HepG2 (cell line): Measurements from ENCODE around the gene ACTR6. TPM values are rescaled to one million over a fixed set of nuclear protein-coding genes. Genes with fewer than 3 reads are reported as not detected.

Experiments used
- ATAC-seq: fragments of 200-7000 bp; cut with Tn5 transposase; 3 replicates; pipeline ENCODE4 v1.9.1; 2020; ENCODE audit warnings: mild to moderate bottlenecking, moderate library complexity
- BruUV-seq: library from RNA; stranded (reverse); fragments of 400-500 nt; replicated peaks from 2 replicates; lab custom pipeline; 2021; lab: Mats Ljungman, UMichigan
- CTCF ChIA-PET: fragments of 300-600 bp; formaldehyde crosslinking; extraction: SDS; loops from one replicate; lab custom pipeline; 2021; ENCODE audit warnings: low total read pairs, inconsistent platforms, low intra/inter-chr PET ratio; lab: Yijun Ruan, JAX
- POLR2A ChIA-PET: fragments of 350-600 bp; sonication (Branson Sonifier 250); formaldehyde crosslinking; loops from one replicate; lab custom pipeline; 2020; ENCODE audit warnings: antibody characterized with exemption, inconsistent platforms; lab: Yijun Ruan, JAX
- DNase-seq: peaks from one replicate; pipeline ENCODE4 v3.0.0-alpha.2; 2015; ENCODE audit warnings: low spot score
- FAIRE-seq: peaks from 3 replicates; lab custom pipeline; 2011; peaks lifted over from hg19 to GRCh38; lab: Jason Lieb, UNC
- H2AFZ ChIP-seq: one replicate; pipeline ENCODE4 v1.6.1; 2011; ENCODE audit warnings: low read length, inconsistent platforms
- H3K27ac ChIP-seq: fragments of 300-600 bp; 3 replicates; pipeline ENCODE4 v1.8.0; 2011; ENCODE audit warnings: mixed run types, mild to moderate bottlenecking, mixed read lengths, low read length, inconsistent platforms; ENCODE audit not compliant: insufficient read depth; ENCODE audit errors: extremely low read length
- H3K27me3 ChIP-seq, 2 experiments: fragments of 200-600 bp in 1 of 2; 2 replicates in 1 of 2; 3 replicates in 1 of 2; pipeline versions ENCODE4 v1.6.0 to v1.8.0; 2011; ENCODE audit warnings: low read length in 2 of 2, mild to moderate bottlenecking in 2 of 2, moderate library complexity in 2 of 2, inconsistent platforms in 1 of 2; ENCODE audit not compliant: insufficient read depth in 2 of 2, control insufficient read depth in 1 of 2
- H3K36me3 ChIP-seq, 2 experiments: fragments of 200-600 bp in 1 of 2; replicated peaks in 1 of 2; 2 replicates in 1 of 2; 3 replicates in 1 of 2; pipeline versions ENCODE4 v1.5.1 to v1.8.0; 2011; ENCODE audit warnings: low read length in 2 of 2, inconsistent platforms in 1 of 2; ENCODE audit not compliant: insufficient read depth in 2 of 2, control insufficient read depth in 1 of 2
- H3K4me1 ChIP-seq: 2 replicates; pipeline ENCODE4 v1.5.1; 2012; ENCODE audit warnings: low read length, inconsistent platforms; ENCODE audit not compliant: insufficient read depth
- H3K4me2 ChIP-seq: 2 replicates; pipeline ENCODE4 v1.6.0; 2011; ENCODE audit warnings: low read depth, low read length, inconsistent platforms
- H3K4me3 ChIP-seq, 3 experiments: fragments of 200-600 bp in 1 of 3; sonication (generic), shearing (Covaris generic) in 1 of 3; replicated peaks in 1 of 3; 2 replicates each; pipeline ENCODE4 v1.5.1; 2011 to 2016; ENCODE audit warnings: low read length in 3 of 3, inconsistent platforms in 2 of 3, low read depth in 2 of 3, mild to moderate bottlenecking in 2 of 3, control low read depth in 1 of 3, mixed read lengths in 1 of 3; ENCODE audit not compliant: insufficient read depth in 1 of 3
- H3K79me2 ChIP-seq: one replicate; pipeline ENCODE4 v1.6.1; 2011; ENCODE audit warnings: low read length, inconsistent platforms; ENCODE audit not compliant: insufficient read depth
- H3K9ac ChIP-seq: 2 replicates; pipeline ENCODE4 v1.6.0; 2011; ENCODE audit warnings: mild to moderate bottlenecking, low read depth, low read length, inconsistent platforms; ENCODE audit not compliant: insufficient read depth
- H3K9me3 ChIP-seq: 2 replicates; pipeline ENCODE4 v1.5.1; 2012; ENCODE audit warnings: mild to moderate bottlenecking, low read length
- H4K20me1 ChIP-seq: 2 replicates; pipeline ENCODE4 v1.6.0; 2011; ENCODE audit warnings: inconsistent platforms, mild to moderate bottlenecking, low read length, moderate library complexity; ENCODE audit not compliant: insufficient read depth
- ARNT2 ChIP-seq: sonication (generic); formaldehyde crosslinking; IDR thresholded peaks from 2 replicates; pipeline ENCODE4 v1.8.0; 2022; ENCODE audit warnings: mild to moderate bottlenecking, low read depth, missing genetic modification reagents, moderate library complexity
- KDM2A ChIP-seq: sonication (generic); formaldehyde crosslinking; IDR thresholded peaks from 2 replicates; pipeline ENCODE4 v1.4.0; 2020; ENCODE audit warnings: low read depth, missing genetic modification reagents, borderline replicate concordance
- KLF15 ChIP-seq: sonication (generic); formaldehyde crosslinking; IDR thresholded peaks from 2 replicates; pipeline ENCODE4 v1.8.1; 2023; ENCODE audit warnings: borderline replicate concordance, mild to moderate bottlenecking, inconsistent platforms, missing genetic modification reagents, mixed read lengths
- KMT2B ChIP-seq: IDR thresholded peaks from 2 replicates; pipeline ENCODE4 v1.6.1; 2016; ENCODE audit warnings: missing genetic modification reagents, missing compliant biosample characterization
- NPAS2 ChIP-seq: sonication (generic); formaldehyde crosslinking; IDR thresholded peaks from 2 replicates; pipeline ENCODE4 v1.8.0; 2022; ENCODE audit warnings: mild to moderate bottlenecking, missing genetic modification reagents, borderline replicate concordance
- RXRB ChIP-seq: IDR thresholded peaks from 2 replicates; pipeline ENCODE4 v1.6.1; 2016; ENCODE audit warnings: borderline replicate concordance, missing genetic modification reagents, missing compliant biosample characterization
- TCF7L2 ChIP-seq: IDR thresholded peaks from 2 replicates; pipeline ENCODE4 v1.6.1; 2011; ENCODE audit warnings: mild to moderate bottlenecking, low read depth, low read length, moderate library complexity
- ZFY ChIP-seq: sonication (generic); formaldehyde crosslinking; IDR thresholded peaks from 2 replicates; pipeline ENCODE4 v1.4.0; 2020; ENCODE audit warnings: missing genetic modification reagents
- ZNF138 ChIP-seq: sonication (generic); formaldehyde crosslinking; IDR thresholded peaks from 2 replicates; pipeline ENCODE4 v1.5.0; 2020; ENCODE audit warnings: mild to moderate bottlenecking, low read depth, missing genetic modification reagents
- in situ Hi-C: cut with HindIII; loops from 2 replicates; pipeline ENCODE4 v1.10.0; 2017; ENCODE audit warnings: low pct_unique_long_range_greater_than_20kb; ENCODE audit not compliant: extremely low pct_ligation_motif_present
- intact Hi-C: fragments of 100-400 bp; cut with micrococcal nuclease; formaldehyde crosslinking; loops from one replicate; pipeline ENCODE4 v1.10.0; 2022; ENCODE audit not compliant: unreplicated experiment
- polyA plus RNA-seq, 8 experiments: library from polyadenylated mRNA; depleted of rRNA in 3 of 8; stranded (reverse) in 7 of 8; unstranded in 1 of 8; fragments of >200 nt; fragmentation: Illumina TruSeq in 4 of 8; extraction: Trizol in 4 of 8; gene quantifications; 2 replicates each; pipeline versions ENCODE4 v1.2.1 to v1.2.3, GENCODE V29; 2011 to 2016; ENCODE audit warnings: low read depth in 4 of 8, missing spikeins in 1 of 8, mixed read lengths in 1 of 8; ENCODE audit not compliant: insufficient read depth in 1 of 8
- total RNA-seq, 5 experiments: library from RNA; depleted of rRNA; stranded (reverse); fragments of >200 nt; fragmentation: Illumina TruSeq; extraction: Trizol; gene quantifications; 2 replicates each; pipeline ENCODE4 v1.2.3, GENCODE V29; 2016; ENCODE audit warnings: low read depth in 1 of 5
- TF ChIP-seq, protein P1 (sequence below): sonication (generic); formaldehyde crosslinking; IDR thresholded peaks from 2 replicates; pipeline ENCODE4 v1.5.0; 2020; ENCODE audit warnings: mild to moderate bottlenecking, missing genetic modification reagents
- TF ChIP-seq, protein P2 (sequence below): sonication (generic); formaldehyde crosslinking; IDR thresholded peaks from 2 replicates; pipeline ENCODE4 v1.4.0; 2020; ENCODE audit warnings: missing genetic modification reagents
- TF ChIP-seq, protein P3 (sequence below): sonication (generic); formaldehyde crosslinking; IDR thresholded peaks from 2 replicates; pipeline ENCODE4 v1.4.0; 2020; ENCODE audit warnings: mild to moderate bottlenecking, missing genetic modification reagents

Gene ACTR6
- total and polyA plus RNA-seq, 2 of the 13 experiments (the other 11 are each of a cell fraction or from before 2014, with no cell fraction given), result 12.9 to 22.4 TPM

DNA sequence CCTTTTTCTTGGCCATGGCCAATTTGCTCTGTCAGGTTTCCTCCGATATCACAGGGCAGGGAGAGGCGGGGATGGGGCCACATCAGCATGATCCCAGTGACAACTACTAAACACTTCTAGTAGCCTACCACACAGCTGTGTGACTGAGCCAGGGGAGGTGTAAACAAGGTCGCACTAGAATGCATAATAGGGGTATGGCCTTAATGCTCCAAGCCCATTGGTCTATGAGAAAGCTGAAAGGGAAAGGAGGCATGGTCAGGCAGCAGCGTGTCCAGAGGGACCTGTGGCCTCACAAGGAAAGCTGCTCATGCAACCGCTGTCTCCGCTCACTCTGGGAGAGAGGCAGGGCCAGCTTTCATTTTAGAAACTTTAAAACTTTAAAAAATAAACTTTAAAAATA is 27.5 kb upstream of the ACTR6 start (continued):
- TF ChIP-seq, protein P1, sequence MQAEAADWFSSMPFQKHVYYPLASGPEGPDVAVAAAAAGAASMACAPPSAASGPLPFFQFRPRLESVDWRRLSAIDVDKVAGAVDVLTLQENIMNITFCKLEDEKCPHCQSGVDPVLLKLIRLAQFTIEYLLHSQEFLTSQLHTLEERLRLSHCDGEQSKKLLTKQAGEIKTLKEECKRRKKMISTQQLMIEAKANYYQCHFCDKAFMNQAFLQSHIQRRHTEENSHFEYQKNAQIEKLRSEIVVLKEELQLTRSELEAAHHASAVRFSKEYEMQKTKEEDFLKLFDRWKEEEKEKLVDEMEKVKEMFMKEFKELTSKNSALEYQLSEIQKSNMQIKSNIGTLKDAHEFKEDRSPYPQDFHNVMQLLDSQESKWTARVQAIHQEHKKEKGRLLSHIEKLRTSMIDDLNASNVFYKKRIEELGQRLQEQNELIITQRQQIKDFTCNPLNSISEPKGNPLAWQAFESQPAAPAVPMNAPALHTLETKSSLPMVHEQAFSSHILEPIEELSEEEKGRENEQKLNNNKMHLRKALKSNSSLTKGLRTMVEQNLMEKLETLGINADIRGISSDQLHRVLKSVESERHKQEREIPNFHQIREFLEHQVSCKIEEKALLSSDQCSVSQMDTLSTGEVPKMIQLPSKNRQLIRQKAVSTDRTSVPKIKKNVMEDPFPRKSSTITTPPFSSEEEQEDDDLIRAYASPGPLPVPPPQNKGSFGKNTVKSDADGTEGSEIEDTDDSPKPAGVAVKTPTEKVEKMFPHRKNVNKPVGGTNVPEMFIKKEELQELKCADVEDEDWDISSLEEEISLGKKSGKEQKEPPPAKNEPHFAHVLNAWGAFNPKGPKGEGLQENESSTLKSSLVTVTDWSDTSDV (CRISPR knock-in tag), result no peak
- TF ChIP-seq KMT2B (CRISPR knock-in tag) (no peak), KLF15 (CRISPR knock-in tag) (no peak)

DNA sequence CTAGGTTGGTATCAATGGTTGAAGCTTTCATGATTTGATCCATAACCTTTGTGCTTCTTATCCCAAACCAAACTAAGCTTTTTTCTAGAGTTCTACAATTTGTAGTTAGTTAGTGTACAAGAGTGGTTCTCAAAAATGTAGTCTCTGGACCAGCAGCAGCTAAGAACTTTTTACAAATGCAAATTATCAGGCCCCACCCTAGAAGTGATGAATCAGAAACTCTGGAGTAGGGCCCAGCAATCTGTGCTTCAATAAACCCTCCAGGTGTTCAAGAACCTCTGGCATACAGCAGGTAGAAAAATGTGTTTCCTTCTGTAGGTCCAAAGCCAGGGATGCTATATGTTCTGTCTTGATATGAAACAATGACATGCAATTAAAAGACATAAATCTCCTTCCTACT is 26.1 kb upstream of the ACTR6 start:
- CTCF ChIA-PET, result no interaction called here
- POLR2A ChIA-PET, result no interaction called here
- Histone ChIP-seq H3K27ac (no peak overlapping the region), H3K4me1 (peaks cover 27% of the 10 kb centered on the region), H3K9me3 (no peaks in the 10 kb centered on the region), H3K4me2 (no peak overlapping the region), H4K20me1 (no peaks in the 10 kb centered on the region), H3K4me3 (no peak overlapping the region), H3K79me2 (no peaks in the 10 kb centered on the region), H3K27me3 (no peaks in the 10 kb centered on the region), H2AFZ (no peak overlapping the region), H3K9ac (no peak overlapping the region), H3K36me3 (peaks cover 2 to 13% of the 10 kb centered on the region in 2 experiments; a peak in 4 of 5 replicates)
- no peak for FAIRE-seq
- no peak for DNase-seq
- no TSS peak for BruUV-seq
- no peak for ATAC-seq
- in situ Hi-C loops (no loop called here), intact Hi-C loops (no loop called here)
- TF ChIP-seq ZFY (CRISPR knock-in tag), result no peak
- TF ChIP-seq, protein P2, sequence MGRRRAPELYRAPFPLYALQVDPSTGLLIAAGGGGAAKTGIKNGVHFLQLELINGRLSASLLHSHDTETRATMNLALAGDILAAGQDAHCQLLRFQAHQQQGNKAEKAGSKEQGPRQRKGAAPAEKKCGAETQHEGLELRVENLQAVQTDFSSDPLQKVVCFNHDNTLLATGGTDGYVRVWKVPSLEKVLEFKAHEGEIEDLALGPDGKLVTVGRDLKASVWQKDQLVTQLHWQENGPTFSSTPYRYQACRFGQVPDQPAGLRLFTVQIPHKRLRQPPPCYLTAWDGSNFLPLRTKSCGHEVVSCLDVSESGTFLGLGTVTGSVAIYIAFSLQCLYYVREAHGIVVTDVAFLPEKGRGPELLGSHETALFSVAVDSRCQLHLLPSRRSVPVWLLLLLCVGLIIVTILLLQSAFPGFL (CRISPR knock-in tag), result no peak
- no peak for TF ChIP-seq NPAS2
- no peak for TF ChIP-seq ZNF138
- TF ChIP-seq ARNT2 (CRISPR knock-in tag), result no peak
- TF ChIP-seq, protein P3, sequence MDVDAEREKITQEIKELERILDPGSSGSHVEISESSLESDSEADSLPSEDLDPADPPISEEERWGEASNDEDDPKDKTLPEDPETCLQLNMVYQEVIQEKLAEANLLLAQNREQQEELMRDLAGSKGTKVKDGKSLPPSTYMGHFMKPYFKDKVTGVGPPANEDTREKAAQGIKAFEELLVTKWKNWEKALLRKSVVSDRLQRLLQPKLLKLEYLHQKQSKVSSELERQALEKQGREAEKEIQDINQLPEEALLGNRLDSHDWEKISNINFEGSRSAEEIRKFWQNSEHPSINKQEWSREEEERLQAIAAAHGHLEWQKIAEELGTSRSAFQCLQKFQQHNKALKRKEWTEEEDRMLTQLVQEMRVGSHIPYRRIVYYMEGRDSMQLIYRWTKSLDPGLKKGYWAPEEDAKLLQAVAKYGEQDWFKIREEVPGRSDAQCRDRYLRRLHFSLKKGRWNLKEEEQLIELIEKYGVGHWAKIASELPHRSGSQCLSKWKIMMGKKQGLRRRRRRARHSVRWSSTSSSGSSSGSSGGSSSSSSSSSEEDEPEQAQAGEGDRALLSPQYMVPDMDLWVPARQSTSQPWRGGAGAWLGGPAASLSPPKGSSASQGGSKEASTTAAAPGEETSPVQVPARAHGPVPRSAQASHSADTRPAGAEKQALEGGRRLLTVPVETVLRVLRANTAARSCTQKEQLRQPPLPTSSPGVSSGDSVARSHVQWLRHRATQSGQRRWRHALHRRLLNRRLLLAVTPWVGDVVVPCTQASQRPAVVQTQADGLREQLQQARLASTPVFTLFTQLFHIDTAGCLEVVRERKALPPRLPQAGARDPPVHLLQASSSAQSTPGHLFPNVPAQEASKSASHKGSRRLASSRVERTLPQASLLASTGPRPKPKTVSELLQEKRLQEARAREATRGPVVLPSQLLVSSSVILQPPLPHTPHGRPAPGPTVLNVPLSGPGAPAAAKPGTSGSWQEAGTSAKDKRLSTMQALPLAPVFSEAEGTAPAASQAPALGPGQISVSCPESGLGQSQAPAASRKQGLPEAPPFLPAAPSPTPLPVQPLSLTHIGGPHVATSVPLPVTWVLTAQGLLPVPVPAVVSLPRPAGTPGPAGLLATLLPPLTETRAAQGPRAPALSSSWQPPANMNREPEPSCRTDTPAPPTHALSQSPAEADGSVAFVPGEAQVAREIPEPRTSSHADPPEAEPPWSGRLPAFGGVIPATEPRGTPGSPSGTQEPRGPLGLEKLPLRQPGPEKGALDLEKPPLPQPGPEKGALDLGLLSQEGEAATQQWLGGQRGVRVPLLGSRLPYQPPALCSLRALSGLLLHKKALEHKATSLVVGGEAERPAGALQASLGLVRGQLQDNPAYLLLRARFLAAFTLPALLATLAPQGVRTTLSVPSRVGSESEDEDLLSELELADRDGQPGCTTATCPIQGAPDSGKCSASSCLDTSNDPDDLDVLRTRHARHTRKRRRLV (CRISPR knock-in tag), result no peak
- no peak for TF ChIP-seq KDM2A (CRISPR knock-in tag)
- no peak for TF ChIP-seq TCF7L2
- no peak for TF ChIP-seq RXRB (CRISPR knock-in tag)
